ENCODE results near the gene BCKDK.

BCKDK gene

DNA sequence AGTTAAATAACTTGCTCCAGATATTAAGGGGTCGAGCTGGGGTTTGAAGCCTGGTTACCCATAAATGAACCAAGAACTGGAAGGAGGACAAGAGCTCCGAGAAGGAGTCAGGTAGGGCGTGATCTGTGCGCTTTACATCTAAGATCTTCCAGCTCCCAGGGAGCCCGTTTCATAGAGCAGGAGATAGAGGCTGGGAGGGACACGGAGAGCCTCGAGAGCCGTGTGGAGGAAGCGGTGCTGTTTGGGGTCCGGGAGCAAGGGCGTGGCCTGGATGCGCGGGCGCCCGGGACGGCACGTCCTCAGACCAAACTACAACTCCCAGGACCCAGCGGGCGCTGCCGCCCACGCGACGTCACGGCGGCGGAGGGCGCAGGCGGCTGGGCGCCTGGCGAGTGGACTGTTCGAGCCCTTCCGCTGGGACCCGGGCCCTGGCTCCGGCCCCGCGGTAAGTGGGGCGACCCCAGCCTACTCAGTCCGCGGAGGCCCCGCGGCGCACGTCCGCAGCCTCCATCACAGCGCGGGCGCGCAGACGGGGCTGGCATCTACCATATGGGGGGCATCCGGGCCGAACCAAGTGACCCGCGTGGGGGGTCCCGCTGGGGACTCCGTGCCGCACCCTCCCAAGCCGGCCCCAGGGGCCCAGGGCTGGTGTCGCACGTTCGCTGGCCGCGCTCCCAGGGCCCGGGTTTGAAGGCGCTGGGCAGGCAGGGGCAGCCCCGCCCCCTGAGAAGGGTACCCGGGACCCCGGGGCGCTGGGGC lies at the start of gene BCKDK:
TSS of gene BCKDK (plus strand) at position 352 of the 759 bp plus-strand sequence. CDS start 838 bp downstream, outside the sequence.
- DNase-seq (ENCODE audit: low read depth in 2 of 2), result peak; percentile 66 to 73
- peak within 1 kb of the TSS; percentile 81 to 95 for H3K4me3 ChIP-seq (replicated peaks in 1 of 2; ENCODE audit: low read depth in 2 of 2, low read length in 2 of 2)
- TF ChIP-seq, protein P1, sequence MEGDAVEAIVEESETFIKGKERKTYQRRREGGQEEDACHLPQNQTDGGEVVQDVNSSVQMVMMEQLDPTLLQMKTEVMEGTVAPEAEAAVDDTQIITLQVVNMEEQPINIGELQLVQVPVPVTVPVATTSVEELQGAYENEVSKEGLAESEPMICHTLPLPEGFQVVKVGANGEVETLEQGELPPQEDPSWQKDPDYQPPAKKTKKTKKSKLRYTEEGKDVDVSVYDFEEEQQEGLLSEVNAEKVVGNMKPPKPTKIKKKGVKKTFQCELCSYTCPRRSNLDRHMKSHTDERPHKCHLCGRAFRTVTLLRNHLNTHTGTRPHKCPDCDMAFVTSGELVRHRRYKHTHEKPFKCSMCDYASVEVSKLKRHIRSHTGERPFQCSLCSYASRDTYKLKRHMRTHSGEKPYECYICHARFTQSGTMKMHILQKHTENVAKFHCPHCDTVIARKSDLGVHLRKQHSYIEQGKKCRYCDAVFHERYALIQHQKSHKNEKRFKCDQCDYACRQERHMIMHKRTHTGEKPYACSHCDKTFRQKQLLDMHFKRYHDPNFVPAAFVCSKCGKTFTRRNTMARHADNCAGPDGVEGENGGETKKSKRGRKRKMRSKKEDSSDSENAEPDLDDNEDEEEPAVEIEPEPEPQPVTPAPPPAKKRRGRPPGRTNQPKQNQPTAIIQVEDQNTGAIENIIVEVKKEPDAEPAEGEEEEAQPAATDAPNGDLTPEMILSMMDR (IDR thresholded peaks at IDR 0.05; ENCODE audit: low read depth, low read length), result no peak

DNA sequence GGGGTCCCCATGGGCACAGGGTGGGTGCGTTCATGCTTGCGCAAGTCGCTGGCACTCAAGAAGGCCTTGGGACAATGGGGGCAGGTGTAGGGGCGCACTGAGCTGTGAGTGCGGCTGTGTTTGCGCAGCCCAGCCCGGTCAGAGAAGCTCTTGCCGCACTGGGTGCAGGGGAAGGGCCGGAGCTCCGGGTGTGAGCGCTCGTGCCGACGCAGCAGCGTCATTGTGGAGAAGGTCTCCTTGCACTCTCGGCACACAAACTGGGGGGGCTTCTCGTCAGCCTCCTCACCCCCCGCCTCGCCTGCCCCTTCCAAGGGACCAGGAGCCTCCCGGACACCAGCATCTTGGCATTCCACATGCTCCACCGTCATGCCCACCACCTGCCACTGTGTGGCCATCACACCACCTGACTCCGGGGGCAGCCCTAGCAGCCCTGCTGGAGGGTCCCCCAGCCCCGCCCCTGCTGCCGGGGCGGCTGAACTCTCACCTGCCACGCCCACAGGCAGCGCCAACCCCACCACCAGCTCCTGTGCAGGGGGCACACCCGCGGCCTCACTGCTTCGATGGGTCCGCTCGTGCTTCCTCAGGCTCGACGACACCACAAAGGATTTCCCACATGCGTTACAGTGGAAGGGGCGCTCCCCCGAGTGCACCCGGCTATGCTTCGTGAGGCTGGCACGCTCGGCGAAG lies 46.9 kb upstream of the BCKDK start:
- H3K4me3 ChIP-seq (replicated peaks in 1 of 2; ENCODE audit: low read depth in 2 of 2, low read length in 2 of 2), result no peak overlapping the region
- TF ChIP-seq, protein P1 (IDR thresholded peaks at IDR 0.05; ENCODE audit: low read depth, low read length), result no peak
- no peak for DNase-seq (ENCODE audit: low read depth in 2 of 2)

DNA sequence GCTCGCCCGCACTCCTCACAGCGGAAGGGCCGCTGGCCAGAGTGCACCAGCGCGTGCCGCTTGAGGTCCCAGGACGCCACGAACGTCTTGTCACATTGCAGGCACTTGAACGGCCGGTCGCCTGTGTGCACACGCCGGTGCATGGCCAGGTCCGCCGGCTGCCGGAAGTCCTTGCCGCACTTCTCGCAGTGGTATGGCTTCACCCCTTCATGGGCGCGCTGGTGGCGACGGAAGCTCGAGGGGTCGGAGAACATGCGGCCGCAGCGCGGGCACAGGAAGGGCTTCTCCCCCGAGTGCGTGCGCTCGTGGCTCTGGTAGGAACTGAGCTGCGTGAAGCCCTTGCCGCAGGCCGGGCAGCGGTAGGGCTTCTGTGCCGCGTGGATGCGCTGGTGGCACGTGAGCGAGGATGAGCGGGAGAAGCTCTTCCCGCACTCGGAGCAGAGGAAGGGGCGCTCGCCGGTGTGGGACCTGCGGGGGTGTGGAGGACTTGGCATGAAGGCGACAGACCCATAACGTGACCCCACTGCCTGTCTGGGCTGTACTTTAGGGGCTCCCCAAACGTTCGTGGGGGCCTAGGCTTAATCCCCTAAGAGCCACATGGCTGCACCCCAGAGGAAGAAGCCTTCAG lies 46.3 kb upstream of the BCKDK start:
- no peak overlapping the region for H3K4me3 ChIP-seq (replicated peaks in 1 of 2; ENCODE audit: low read depth in 2 of 2, low read length in 2 of 2)
- no peak for DNase-seq (ENCODE audit: low read depth in 2 of 2)
- TF ChIP-seq, protein P1 (IDR thresholded peaks at IDR 0.05; ENCODE audit: low read depth, low read length), result no peak

DNA sequence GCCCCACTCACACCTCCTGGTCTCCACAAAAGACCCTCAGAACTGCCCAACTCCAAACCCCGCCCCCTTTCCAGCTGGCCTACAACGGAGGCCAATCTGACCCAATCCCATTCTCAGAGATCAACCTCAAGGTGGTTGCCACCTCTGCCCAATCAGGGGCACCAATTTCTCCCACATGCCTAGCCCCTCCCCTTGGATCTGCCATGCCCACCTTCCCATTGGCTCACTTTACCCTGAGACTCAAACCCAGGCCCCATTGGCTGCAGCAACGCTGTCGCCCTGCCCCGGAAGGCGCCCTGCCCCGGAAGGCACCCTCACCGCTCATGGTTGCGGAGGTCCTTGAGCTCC lies 44.7 kb upstream of the BCKDK start:
- no peak overlapping the region for H3K4me3 ChIP-seq (replicated peaks in 1 of 2; ENCODE audit: low read depth in 2 of 2, low read length in 2 of 2)
- DNase-seq (ENCODE audit: low read depth in 2 of 2), result no peak
- TF ChIP-seq, protein P1 (IDR thresholded peaks at IDR 0.05; ENCODE audit: low read depth, low read length), result no peak

DNA sequence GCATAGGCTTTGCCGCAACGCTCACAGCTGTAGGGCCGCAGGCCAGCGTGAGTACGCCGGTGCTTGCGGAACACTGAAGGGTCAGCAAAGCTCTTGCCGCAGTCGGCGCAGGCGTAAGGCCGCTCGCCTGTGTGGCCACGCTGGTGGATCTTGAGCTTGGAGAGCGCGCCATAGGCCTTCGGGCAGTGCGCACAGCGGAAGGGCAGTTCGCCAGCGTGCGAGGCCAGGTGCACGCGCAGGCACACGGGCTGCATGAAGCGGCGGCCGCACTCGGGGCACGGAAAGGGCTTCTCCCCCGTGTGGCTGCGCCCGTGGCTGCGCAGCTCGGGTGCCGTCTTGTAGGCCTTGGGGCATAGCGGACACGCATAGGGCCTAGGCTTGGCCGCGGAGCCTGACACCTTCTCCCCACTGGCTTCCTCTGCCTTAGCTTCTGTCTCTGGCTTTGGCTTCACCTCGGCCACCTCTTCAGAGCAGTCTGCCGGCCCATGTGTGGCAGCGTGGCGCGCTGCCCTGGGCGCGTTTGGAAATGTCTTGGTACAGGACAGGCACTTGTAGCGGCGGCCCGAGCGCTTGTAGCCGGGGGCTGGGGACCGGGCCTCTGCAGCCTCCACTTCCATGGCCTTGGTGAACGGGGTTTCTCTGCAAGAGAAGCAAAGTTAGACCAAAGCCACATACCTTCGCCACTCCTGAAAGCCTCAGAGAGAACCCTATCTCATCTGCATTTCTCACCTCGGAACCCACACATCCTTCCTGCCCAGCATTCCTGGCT lies 44.2 kb upstream of the BCKDK start:
- no peak overlapping the region for H3K4me3 ChIP-seq (replicated peaks in 1 of 2; ENCODE audit: low read depth in 2 of 2, low read length in 2 of 2)
- DNase-seq (ENCODE audit: low read depth in 2 of 2), result no peak
- TF ChIP-seq, protein P1 (IDR thresholded peaks at IDR 0.05; ENCODE audit: low read depth, low read length), result no peak

DNA sequence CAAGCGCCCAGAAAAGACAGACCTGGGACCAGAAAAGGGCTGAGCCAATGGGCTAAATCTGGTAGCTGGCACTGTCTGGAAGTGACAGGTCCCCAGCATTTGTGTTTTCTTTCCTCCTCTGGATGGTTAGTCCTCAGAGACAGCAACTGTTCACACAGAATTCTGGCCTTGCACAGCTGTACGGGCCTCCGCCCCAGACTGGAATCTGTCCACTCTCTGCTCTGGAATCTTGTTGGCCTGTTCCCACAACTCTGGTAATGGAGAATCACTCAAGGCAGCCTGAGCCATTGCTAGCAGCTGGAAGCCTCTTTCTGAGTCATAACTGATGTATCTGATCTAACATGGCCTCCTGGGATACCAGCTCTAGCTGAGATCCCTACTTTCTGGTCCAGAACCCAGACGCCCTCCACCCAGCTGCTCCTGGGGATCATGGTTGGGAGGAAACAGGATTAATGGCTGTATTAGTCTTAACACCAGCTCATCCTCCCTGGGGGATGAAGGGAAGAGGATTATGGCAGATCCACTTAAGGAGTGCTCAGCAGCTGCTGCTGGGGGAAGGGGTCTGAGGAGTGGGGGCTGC lies 43.2 kb upstream of the BCKDK start:
- DNase-seq (ENCODE audit: low read depth in 2 of 2), result peak; percentile 92 to 98
- TF ChIP-seq, protein P1 (IDR thresholded peaks at IDR 0.05; ENCODE audit: low read depth, low read length), result no peak
- no peak overlapping the region for H3K4me3 ChIP-seq (replicated peaks in 1 of 2; ENCODE audit: low read depth in 2 of 2, low read length in 2 of 2)

Data from cardiac fibroblast (primary cell).